GM19324 (cell line): ENCODE results near the gene SAMD10.
"Not testable (repeated sequence)": the region's sequence is repeated elsewhere in the genome, so short reads cannot be mapped to it uniquely, and the experiment has no call there.

Experiments used
- ATAC-seq: cut with Tn5 transposase; IDR thresholded peaks from one replicate; pipeline ENCODE4 v1.9.1; 2021; ENCODE audit warnings: mild to moderate bottlenecking, moderate library complexity; ENCODE audit not compliant: unreplicated experiment, low FRiP score

SAMD10 gene

GRCh38 chr20:64003960-64004725 is 24.7 kb upstream of the SAMD10 start:
- no peak for ATAC-seq

GRCh38 chr20:64001607-64002011 is 22.2 kb upstream of the SAMD10 start:
- no peak for ATAC-seq

DNA sequence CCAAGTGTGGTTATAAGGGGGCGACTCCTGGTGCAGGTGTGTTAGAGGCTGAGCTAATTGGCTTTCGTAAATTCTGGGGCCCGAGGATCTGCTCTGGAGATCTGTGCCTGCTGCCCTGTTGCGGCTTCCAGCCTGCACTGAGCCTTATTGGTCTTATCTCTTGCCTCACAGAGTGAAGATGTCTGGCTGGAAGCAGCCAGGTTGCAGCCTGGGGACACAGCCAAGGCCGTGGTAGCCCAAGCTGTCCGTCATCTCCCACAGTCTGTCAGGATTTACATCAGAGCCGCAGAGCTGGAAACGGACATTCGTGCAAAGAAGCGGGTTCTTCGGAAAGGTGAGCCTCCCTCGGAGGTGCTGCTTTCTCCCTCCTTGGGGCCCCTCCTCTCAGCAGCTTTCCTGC is 21.5 kb upstream of the SAMD10 start:
- no peak for ATAC-seq

DNA sequence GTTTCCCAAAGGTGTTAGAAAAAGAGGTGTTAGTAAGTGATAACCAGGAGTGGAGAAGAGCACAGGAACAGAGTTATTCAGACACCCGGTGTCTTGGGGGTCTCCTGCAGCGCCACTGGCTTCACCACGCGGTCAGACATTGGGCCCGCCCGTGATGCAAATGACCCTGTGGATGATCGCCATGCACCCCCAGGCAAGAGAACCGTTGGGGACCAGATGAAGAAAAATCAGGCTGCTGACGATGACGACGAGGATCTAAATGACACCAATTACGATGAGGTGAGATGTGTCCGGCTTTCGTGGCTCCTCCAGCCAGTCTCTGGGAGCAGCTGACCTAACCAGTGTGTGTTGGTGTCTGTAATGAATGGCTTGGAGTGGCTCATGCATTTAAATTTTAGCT is 3.5 kb upstream of the SAMD10 start:
- ATAC-seq: no peak

GRCh38 chr20:63980806-63981728 is 1.6 kb upstream of the SAMD10 start, which contains the start of gene PRPF6:
PRPF6 (plus strand) TSS chr20:63981132; CDS start chr20:63981246, 114 bp downstream.
- ATAC-seq: peak; percentile 71

DNA sequence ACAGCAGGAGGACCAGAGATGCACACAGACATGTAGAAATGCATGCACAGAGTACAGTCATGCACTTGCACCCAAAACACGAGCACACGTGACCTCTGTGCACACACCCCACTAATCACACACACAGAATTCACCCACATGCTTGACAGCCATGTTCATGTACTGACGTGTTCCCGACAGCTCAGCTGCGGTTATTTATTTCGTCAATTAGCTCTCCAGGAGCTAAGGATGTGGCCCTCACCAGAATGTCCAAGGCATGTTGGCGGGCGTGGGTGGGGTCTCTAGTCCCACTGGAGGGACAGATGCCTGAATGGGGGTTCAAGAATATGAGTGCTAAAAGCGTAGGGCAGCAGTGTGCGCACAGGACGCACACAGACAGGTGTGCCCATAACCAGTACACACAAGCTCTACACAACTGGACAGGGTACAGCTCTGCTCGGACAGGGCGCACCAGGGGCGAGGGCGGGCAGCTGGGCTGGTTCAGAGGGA is 919 bp upstream of the SAMD10 start:
- peak; percentile 5 for ATAC-seq

GRCh38 chr20:63979229-63979556 is 249 bp downstream of the SAMD10 start:
- ATAC-seq: no peak

DNA sequence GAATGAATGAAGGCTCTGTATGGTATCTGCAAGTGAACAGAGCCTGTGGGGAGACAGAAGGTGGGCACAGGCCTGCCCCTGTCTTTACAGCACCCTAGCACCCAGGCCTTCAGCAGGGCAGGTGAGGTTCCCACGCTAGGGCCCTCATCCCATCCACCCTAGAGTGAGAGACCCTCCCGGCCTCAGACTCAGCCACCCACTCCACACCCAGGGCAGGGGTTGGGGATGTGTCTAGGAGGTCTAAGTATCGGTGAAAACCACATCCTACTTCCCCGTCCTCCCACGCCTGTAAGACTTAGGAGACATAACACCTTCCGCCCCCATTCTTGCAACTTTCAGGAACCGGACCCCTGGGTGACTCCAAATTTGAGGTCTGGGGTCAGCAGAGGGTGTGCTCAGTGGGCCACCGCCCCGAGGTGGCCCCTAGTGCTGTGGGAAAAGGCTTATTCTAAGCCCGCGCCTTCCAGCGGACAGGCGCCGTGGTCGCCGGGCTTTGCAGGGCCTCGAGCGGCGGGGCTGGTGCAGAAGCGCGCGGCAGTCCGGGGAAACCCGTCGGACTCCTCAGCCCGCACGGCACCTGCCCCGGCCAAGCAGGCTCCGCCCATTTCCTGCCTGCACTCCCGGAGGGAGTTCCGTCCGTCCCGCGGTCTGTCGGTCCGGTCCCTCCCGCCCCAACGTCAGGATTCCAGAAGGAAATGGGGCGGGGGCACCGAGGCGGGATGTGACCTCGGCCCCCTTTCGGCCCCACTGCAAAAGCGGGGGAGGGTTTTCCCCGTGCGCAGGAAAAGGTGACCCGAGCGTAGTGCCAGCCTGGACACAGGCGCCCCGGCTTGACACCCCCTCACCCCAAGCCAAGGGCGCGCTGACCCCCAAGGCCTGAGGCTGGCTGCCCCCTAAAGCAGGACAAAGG is 868 bp downstream of the SAMD10 start:
- no peak for ATAC-seq

DNA sequence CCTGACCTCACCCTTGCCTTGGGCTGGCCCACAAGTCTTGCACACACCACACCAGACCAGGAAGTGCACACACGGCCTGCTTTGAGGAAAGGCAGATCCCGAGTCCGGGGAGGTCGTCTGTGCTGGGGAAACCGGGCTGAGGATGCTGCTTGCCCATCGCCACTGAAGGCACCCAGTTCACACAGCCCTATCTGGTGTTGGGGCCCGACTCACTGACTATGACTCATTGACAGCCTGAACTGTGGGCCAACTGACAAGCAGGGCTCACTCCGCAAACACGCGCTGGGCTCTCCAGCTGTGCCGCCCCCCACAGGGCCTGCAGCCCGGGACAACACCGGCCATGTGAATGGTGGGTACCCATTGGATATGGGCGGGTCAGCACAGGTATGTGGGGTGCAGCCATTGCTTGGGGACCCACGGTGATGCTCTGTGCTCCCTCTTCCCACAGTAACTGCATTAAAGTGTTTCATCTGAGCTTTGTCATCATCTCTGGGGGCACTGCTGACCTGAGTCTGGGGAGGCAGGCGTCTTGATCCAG is 1.6 kb downstream of the SAMD10 start:
- ATAC-seq: no peak

- ATAC-seq: no peak
These were observed 2.3 kb downstream of the SAMD10 start for GRCh38 chr20:63976980-63977738.

DNA sequence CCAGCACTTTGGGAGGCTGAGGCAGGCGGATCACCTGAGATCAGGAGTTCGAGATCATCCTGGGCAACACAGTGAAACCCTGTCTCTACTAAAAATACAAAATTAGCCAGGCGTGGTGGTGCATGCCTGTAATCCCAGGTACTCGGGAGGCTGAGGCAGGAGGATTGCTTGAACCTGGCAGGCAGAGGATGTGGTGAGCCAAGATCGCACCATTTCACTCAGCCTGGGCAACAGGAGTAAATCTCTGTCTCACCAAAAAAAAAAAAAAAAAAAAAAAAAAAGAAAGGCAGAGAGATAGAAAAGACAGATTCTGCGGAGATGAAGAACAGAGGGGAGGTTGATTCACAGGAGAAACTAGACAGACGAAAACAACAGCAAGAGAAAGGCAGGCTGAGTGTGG is 2.9 kb downstream of the SAMD10 start:
- ATAC-seq: not testable (repeated sequence)

DNA sequence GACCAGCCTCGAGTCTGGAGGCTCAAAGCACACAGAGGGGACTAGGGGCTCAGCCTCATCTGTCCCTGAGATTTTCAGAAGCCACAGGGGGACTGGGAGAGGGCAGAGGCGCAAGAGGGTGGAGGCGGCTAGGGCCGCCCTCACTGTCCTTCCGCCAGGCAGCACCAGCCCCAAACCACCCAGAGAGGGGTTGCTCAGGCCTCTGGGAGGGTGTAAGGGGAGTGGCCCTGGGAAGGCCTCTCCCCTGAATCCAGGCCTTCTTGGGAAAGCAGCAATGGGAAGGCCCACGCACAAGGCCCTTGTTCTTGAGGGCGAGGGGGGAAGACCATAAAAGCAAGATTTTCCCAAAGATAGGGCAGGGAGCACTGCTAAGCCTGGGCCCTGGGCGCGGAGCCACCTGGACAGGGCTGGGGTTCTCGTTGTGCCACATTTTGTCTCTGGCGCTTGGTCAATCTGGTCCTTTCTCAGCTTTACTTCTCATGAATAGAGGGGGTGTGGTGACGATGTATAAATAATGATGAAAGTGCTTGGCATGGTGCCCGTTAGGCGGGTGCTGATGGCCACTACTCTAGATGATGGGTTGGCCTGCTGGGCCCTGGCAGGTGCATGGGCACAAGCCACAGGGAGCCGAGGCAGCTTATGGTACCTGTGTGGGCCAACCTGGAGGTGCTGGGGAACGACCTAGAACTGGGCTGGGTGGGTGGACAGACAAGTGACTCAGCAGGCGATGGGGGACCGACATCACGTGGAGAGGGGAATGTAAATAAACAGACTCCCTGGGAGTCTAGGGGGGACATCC is 4.8 kb downstream of the SAMD10 start:
- ATAC-seq: no peak

DNA sequence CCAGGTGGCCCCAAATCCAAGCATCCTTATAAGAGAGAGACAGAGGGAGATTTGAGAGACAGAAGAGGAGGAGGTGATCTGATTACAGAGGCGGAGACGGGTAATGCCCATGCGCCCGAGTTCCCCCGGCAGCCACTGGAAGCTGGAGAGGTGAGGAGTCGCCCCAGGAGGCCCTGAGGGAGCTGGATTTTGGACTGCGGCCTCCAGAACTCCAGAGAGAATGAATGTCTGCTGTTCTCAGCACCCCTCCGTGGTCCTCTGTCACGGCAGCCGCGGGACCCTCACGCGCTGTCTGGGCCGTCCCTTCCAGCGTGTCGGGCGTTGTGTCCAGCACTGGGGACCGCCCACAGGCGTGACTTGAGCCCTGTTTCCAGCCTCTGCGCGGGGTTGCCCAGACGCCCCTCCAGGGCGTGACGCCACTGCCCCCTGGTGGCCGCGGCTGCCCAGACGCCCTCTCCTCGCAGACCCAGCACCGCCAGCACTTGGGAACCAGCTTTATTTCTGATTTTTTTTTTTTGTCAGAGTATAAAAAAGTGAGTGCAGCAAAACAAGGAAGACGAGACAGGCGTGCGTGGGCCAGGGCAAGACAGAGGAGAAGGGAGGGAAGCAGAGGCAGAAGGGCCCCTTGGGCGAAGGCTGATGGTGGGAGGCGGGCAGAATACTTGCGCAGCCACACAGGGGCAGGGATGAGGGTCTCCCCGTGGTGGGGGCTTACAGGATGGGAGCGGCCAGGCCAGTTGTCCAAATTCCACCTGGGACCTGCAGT is 5.6 kb downstream of the SAMD10 start:
- ATAC-seq: no peak

- ATAC-seq: no peak
These were observed 6.3 kb downstream of the SAMD10 start for GRCh38 chr20:63973160-63973479.

DNA sequence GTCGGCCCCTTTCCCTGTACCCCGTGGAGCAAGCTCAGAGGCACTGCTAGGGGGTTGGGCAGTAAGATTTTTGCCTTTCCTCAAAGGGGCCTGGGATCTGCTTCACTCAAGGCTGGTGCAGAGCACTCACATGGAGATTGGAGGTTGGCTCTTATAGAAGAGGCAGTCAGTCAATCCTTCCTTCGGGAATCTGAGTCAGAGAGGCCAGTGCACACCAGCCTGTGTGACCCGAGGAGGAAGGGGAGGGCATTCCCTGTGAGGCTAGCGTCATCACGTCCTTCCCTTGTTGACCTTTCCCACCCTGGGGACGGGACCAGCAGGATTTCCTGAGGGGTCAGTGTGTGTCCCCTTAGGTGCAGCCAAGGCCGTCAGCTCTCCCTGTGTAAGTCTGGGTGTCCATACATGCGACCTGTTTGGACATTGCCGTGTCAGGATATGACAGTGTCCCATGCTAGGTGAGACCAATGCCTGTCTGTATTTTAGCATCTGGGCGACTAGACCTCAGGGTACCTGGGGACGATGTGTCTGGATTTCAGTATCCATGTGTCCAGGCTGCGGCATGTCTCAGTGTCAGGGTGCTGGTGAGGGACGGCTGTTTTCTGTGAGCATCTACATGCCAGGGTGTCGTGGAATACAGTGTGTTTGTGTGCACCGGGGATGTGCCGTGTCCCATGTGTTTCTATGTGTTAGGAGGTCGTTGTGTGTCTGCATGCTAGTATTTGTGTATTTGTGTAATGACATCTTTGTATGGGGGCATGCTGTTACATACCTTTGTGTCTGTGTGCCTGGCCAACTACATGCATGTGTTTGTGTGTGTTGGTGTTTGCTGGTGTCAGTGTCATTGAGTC is 6.9 kb downstream of the SAMD10 start:
- ATAC-seq: no peak

GRCh38 chr20:63971960-63972311 is 7.5 kb downstream of the SAMD10 start:
- not testable (repeated sequence) for ATAC-seq

GRCh38 chr20:63970714-63971431 is 8.6 kb downstream of the SAMD10 start:
- ATAC-seq: no peak
